Small intestine (tissue), 7 donors: ENCODE results near the gene TMCC3. TPM values are rescaled to one million over a fixed set of nuclear protein-coding genes. Genes with fewer than 3 reads are reported as not detected.
A peak's percentile ranks its signal among the peaks of the same experiment; 100 is the strongest.

ENCODE experiments used
- DNase-seq, 2 donors: peaks; one replicate each; pipeline versions ENCODE4 v3.0.0 to v3.0.0-alpha.2; 2013
- FAIRE-seq: peaks from 2 replicates; lab custom pipeline; 2012; peaks lifted over from hg19 to GRCh38; lab: Jason Lieb, UNC
- H3K27ac ChIP-seq, 3 donors: one replicate each; pipeline ENCODE4 v1.5.1; 2013; ENCODE audit warnings: low read length in 2 of 3, mild to moderate bottlenecking in 2 of 3, control low read depth in 1 of 3, inconsistent platforms in 1 of 3, low read depth in 1 of 3, moderate library complexity in 1 of 3
- H3K27me3 ChIP-seq, 3 donors: one replicate each; pipeline ENCODE4 v1.6.1; 2013; ENCODE audit warnings: low read length in 3 of 3, inconsistent platforms in 1 of 3; ENCODE audit not compliant: control insufficient read depth in 3 of 3, insufficient read depth in 3 of 3
- H3K36me3 ChIP-seq, 3 donors: one replicate each; pipeline ENCODE4 v1.6.1; 2013; ENCODE audit warnings: low read length in 3 of 3, inconsistent platforms in 1 of 3, low read depth in 1 of 3, mild to moderate bottlenecking in 1 of 3, moderate library complexity in 1 of 3; ENCODE audit not compliant: control insufficient read depth in 3 of 3, insufficient read depth in 2 of 3
- H3K4me1 ChIP-seq, 3 donors: one replicate each; pipeline ENCODE4 v1.6.1; 2013; ENCODE audit warnings: low read length in 2 of 3, inconsistent platforms in 1 of 3, low read depth in 1 of 3, mild to moderate bottlenecking in 1 of 3, moderate library complexity in 1 of 3; ENCODE audit not compliant: control insufficient read depth in 3 of 3, insufficient read depth in 2 of 3
- H3K4me3 ChIP-seq, 3 donors: one replicate each; pipeline ENCODE4 v1.5.1; 2013; ENCODE audit warnings: low read length in 3 of 3, control low read depth in 1 of 3, inconsistent platforms in 1 of 3, low read depth in 1 of 3, mild to moderate bottlenecking in 1 of 3, moderate library complexity in 1 of 3
- H3K9me3 ChIP-seq, 2 donors: one replicate each; pipeline ENCODE4 v1.6.1; 2013; ENCODE audit warnings: low read depth in 1 of 2, low read length in 1 of 2; ENCODE audit not compliant: control insufficient read depth in 2 of 2, insufficient read depth in 1 of 2
- WGBS, 3 donors: extraction: QIAGEN DNeasy Blood & Tissue Kit; methylation state at CpG; one replicate each; pipeline ENCODE4 v1.1.7; 2013; 5-methylcytosine and 5-hydroxymethylcytosine counted together
- polyA plus RNA-seq, 4 donors: library from polyadenylated mRNA; stranded (reverse) in 3 of 4; unstranded in 1 of 4; fragments of 200-250 nt in 3 of 4; fragments of 120-200 nt in 1 of 4; gene quantifications; one replicate each; pipeline versions ENCODE4 v1.2.1 to v1.2.3, GENCODE V29; 2013
- donor health status: healthy with polysubstance abuse.
- donor health status: control.
- donor health status: control.
- donor health status: Bipolar disorder and iron deficiency.
- donor health status: healthy.

Gene TMCC3
- polyA plus RNA-seq, 4 donors, result 8.6 to 23.9 (median 14.3) TPM

- 85 to 93% (median 92%) methylated on average over 1 of the region's 1 CpG for WGBS, 3 donors
- no peaks in the 10 kb centered on the region for H3K36me3 ChIP-seq
- FAIRE-seq (no peak), DNase-seq (peak in 1 of 2 donors; percentile 10)
- no peaks in the 10 kb centered on the region for H3K27me3 ChIP-seq
- no peak overlapping the region for H3K27ac ChIP-seq
- H3K9me3 ChIP-seq, result no peaks in the 10 kb centered on the region
- H3K4me1 ChIP-seq, result peaks cover 3 to 29% (median 3%) of the 10 kb centered on the region in 3 donors
- H3K4me3 ChIP-seq, result no peak overlapping the region
Measured at GRCh38 chr12:94677778-94678177, 27.4 kb upstream of the TMCC3 start.

DNA sequence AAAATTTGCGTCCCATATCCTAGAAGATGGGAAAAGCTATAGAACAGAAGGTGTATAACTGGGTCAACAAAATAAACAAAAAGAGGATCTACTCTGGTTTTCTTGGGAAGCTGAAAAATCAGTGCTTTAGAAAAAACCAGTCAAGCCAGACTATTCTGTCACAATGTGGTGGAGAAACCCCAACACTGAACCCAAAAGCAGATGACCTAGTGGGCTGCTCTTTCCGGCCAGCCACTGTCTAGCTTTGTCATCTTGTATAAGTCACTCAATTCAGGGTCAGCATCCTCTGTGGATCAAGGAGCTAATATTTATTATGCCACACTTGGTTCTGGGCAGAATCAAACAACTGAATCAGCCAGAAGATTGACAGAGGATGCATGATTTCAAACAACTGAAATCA, 26.6 kb upstream of the TMCC3 start:
- peak overlapping the region in 1 of 3 donors; percentile 47 for H3K27ac ChIP-seq
- WGBS, 3 donors, result 90 to 95% (median 93%) methylated on average over 2 of the region's 2 CpGs
- H3K27me3 ChIP-seq, result no peaks in the 10 kb centered on the region
- H3K9me3 ChIP-seq, result no peaks in the 10 kb centered on the region
- no peak overlapping the region for H3K4me3 ChIP-seq
- FAIRE-seq, result no peak
- peaks cover 3 to 29% (median 3%) of the 10 kb centered on the region in 3 donors for H3K4me1 ChIP-seq
- H3K36me3 ChIP-seq, result no peaks in the 10 kb centered on the region
- no peak for DNase-seq

DNA sequence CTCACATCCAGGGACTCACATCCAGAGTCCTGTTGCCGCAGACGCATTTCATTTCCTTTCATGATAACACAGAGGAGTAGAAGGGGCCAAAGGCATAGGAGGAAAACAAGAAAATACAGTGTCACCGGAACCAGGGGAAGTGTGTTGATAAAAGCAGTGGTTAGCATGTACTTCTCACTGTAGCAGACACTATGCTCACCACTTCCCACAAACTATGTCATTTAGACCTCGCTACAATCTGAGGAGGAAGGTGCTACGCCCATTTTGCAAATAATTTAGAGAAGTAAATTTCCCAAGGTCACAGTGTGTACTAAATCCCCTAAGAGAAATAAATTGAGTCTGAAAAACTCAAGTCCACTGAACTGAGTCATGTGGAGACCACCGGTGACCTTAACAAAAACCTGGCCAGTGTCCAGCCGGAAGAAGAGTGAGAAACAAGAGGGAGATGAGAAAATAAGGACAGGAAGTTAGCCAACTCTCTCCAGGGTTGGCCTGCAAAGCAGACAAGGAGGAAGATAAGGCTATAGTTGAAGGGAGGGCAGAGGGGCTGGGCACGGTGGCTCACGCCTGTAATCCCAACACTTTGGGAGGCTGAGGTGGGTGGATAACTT, 25.8 kb upstream of the TMCC3 start:
- H3K4me3 ChIP-seq, result no peak overlapping the region
- H3K27ac ChIP-seq, result peak overlapping the region in 2 of 3 donors; percentile 47 to 86
- FAIRE-seq (no peak), DNase-seq (peak; percentile 14 to 60)
- WGBS, 3 donors, result 58 to 79% (median 67%) methylated on average over 9 of the region's 9 CpGs
- no peaks in the 10 kb centered on the region for H3K27me3 ChIP-seq
- H3K9me3 ChIP-seq, result no peaks in the 10 kb centered on the region
- H3K36me3 ChIP-seq, result no peaks in the 10 kb centered on the region
- peaks cover 3 to 29% (median 3%) of the 10 kb centered on the region in 3 donors for H3K4me1 ChIP-seq

GRCh38 chr12:94674835-94675234, 24.5 kb upstream of the TMCC3 start:
- no peak overlapping the region for H3K4me3 ChIP-seq

GRCh38 chr12:94674051-94674451, 23.7 kb upstream of the TMCC3 start:
- no peaks in the 10 kb centered on the region for H3K9me3 ChIP-seq
- no peak for FAIRE-seq
- WGBS, 3 donors, result 44 to 74% (median 63%) methylated on average over 2 of the region's 2 CpGs
- no peaks in the 10 kb centered on the region for H3K27me3 ChIP-seq
- H3K4me1 ChIP-seq, result peaks cover 0 to 20% (median 3%) of the 10 kb centered on the region in 3 donors
- no peaks in the 10 kb centered on the region for H3K36me3 ChIP-seq
- peak overlapping the region in 1 of 3 donors; percentile 68 for H3K27ac ChIP-seq
- no peak overlapping the region for H3K4me3 ChIP-seq
- DNase-seq, result no peak

More at GRCh38 chr12:94674835-94675234, 24.5 kb upstream of the TMCC3 start:
- Histone ChIP-seq H3K4me1 (peaks cover 3 to 28% (median 3%) of the 10 kb centered on the region in 3 donors), H3K27ac (no peak overlapping the region), H3K36me3 (no peaks in the 10 kb centered on the region), H3K27me3 (no peaks in the 10 kb centered on the region), H3K9me3 (no peaks in the 10 kb centered on the region)
- FAIRE-seq, result no peak
- no peak for DNase-seq
- 55 to 83% (median 63%) methylated on average over 6 of the region's 6 CpGs for WGBS, 3 donors

- Histone ChIP-seq H3K4me3 (no peak overlapping the region), H3K9me3 (no peaks in the 10 kb centered on the region), H3K27me3 (no peaks in the 10 kb centered on the region), H3K36me3 (no peaks in the 10 kb centered on the region), H3K4me1 (peaks cover 0 to 14% (median 3%) of the 10 kb centered on the region in 3 donors), H3K27ac (peak overlapping the region in 1 of 3 donors; percentile 68)
- FAIRE-seq, result no peak
- WGBS, 3 donors, result 33 to 63% (median 49%) methylated on average over 4 of the region's 4 CpGs
- peak; percentile 27 to 74 for DNase-seq
Measured at GRCh38 chr12:94673496-94673895, 23.1 kb upstream of the TMCC3 start.

GRCh38 chr12:94671917-94672316, 21.6 kb upstream of the TMCC3 start:
- H3K27ac ChIP-seq, result no peak overlapping the region
- DNase-seq (no peak), FAIRE-seq (no peak)
- H3K9me3 ChIP-seq, result no peaks in the 10 kb centered on the region
- peaks cover 0 to 5% (median 1%) of the 10 kb centered on the region in 3 donors for H3K4me1 ChIP-seq
- no peaks in the 10 kb centered on the region for H3K27me3 ChIP-seq
- WGBS, 3 donors, result 69 to 73% (median 71%) methylated on average over 1 of the region's 1 CpG
- no peak overlapping the region for H3K4me3 ChIP-seq
- H3K36me3 ChIP-seq, result no peaks in the 10 kb centered on the region

DNA sequence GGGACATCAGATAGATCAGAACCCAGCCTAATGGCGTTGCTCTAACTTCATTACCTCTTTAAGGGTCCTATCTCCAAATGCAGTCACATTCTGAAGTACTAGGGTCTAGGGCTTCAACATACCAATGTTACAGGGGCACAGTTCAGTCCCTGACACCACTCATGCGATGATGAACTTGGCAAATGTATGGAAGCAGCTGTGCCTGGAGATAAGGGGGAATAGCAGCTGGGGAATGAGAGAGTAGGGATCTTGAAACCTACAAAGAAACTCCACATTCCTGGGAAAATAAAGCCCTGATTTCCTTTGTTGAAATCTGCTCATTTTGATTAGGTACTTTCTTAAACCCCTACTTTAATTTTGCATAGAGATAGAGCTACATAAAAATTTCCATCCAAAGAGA, 20.5 kb upstream of the TMCC3 start:
- H3K27me3 ChIP-seq, result no peaks in the 10 kb centered on the region
- no peaks in the 10 kb centered on the region for H3K36me3 ChIP-seq
- H3K4me1 ChIP-seq, result peaks cover 0 to 5% (median 0%) of the 10 kb centered on the region in 3 donors
- no peak for FAIRE-seq
- no peak for DNase-seq
- no peak overlapping the region for H3K4me3 ChIP-seq
- WGBS, 3 donors, result 61 to 89% (median 73%) methylated on average over 2 of the region's 2 CpGs
- H3K27ac ChIP-seq, result no peak overlapping the region
- no peaks in the 10 kb centered on the region for H3K9me3 ChIP-seq
